Measurements from ENCODE around the gene KDM6B. TPM values are rescaled to one million over a fixed set of nuclear protein-coding genes. Genes with fewer than 3 reads are reported as not detected.

KDM6B gene
- total and polyA plus RNA-seq, 9 of the 15 experiments (the other 6 are each of a cell fraction or from before 2014, with no cell fraction given), result 0.01 to 22.9 (median 2.2) TPM

DNA sequence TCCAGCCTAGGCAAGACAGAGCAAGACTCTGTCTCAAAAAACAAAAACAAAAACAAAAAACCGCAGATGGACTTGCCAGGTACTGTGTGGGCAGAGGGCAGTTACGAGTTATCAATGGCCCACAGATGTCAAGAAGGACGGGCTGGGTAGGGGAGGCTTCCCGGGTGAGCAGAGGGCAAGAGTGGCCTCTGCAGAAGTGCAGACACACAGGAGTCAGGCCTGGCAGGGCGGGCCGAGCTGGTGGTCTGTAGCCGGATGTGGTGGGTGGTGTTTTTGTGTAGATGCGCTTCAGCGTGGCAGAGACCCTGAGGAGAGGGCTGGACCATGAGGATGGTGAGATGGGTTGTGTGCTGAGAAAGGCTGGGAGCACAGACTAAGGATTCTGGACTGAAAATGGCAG, 44.9 kb upstream of the KDM6B start (continued):
- TF ChIP-seq, protein P1, sequence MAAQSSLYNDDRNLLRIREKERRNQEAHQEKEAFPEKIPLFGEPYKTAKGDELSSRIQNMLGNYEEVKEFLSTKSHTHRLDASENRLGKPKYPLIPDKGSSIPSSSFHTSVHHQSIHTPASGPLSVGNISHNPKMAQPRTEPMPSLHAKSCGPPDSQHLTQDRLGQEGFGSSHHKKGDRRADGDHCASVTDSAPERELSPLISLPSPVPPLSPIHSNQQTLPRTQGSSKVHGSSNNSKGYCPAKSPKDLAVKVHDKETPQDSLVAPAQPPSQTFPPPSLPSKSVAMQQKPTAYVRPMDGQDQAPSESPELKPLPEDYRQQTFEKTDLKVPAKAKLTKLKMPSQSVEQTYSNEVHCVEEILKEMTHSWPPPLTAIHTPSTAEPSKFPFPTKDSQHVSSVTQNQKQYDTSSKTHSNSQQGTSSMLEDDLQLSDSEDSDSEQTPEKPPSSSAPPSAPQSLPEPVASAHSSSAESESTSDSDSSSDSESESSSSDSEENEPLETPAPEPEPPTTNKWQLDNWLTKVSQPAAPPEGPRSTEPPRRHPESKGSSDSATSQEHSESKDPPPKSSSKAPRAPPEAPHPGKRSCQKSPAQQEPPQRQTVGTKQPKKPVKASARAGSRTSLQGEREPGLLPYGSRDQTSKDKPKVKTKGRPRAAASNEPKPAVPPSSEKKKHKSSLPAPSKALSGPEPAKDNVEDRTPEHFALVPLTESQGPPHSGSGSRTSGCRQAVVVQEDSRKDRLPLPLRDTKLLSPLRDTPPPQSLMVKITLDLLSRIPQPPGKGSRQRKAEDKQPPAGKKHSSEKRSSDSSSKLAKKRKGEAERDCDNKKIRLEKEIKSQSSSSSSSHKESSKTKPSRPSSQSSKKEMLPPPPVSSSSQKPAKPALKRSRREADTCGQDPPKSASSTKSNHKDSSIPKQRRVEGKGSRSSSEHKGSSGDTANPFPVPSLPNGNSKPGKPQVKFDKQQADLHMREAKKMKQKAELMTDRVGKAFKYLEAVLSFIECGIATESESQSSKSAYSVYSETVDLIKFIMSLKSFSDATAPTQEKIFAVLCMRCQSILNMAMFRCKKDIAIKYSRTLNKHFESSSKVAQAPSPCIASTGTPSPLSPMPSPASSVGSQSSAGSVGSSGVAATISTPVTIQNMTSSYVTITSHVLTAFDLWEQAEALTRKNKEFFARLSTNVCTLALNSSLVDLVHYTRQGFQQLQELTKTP (IDR thresholded peaks at IDR 0.05; ENCODE audit: low read depth in 1 of 2, partially characterized antibody in 2 of 2), result no peak
- TF ChIP-seq HNRNPH1 (optimal IDR thresholded peaks at IDR 0.05; ENCODE audit: low read depth, low read length) (no peak), ZBTB5 (IDR thresholded peaks at IDR 0.05) (no peak)

- ATAC-seq (no peak), FAIRE-seq (no peak), DNase-seq (ENCODE audit: extremely low read depth in 1 of 4, low spot score in 3 of 4) (no peak)
- H3K79me2 ChIP-seq (ENCODE audit: control insufficient read depth, insufficient read depth, low read length), result no peaks in the 10 kb centered on the region
- no peak overlapping the region for H2AFZ ChIP-seq (ENCODE audit: low read depth, low read length)
- CTCF ChIA-PET (ENCODE audit: low intra/inter-chr PET ratio), result no interaction called here
- TF ChIP-seq KDM5B (IDR thresholded peaks at IDR 0.05; ENCODE audit: insufficient replicate concordance, low read depth, low read length), result no peak
- no peak for TF ChIP-seq ZNF77 (CRISPR knock-in tag; IDR thresholded peaks at IDR 0.05)
- no peak for TF ChIP-seq RCOR1 (IDR thresholded peaks at IDR 0.05; ENCODE audit: borderline replicate concordance in 1 of 2, low read depth in 2 of 2, low read length in 2 of 2)
- TF ChIP-seq PHB2 (IDR thresholded peaks at IDR 0.05; ENCODE audit: low read depth), result no peak
- no peak for TF ChIP-seq CEBPG (CRISPR knock-in tag; IDR thresholded peaks at IDR 0.05)
- TF ChIP-seq CEBPG (tag; conservative IDR thresholded peaks at IDR 0.05 in 1 of 2, IDR thresholded peaks at IDR 0.05 in 1 of 2), result no peak
- TF ChIP-seq PML (IDR thresholded peaks at IDR 0.05; ENCODE audit: low read length), result no peak
- no peak for TF ChIP-seq COPS2 (conservative IDR thresholded peaks at IDR 0.05)
- no peak for TF ChIP-seq U2AF2 (optimal IDR thresholded peaks at IDR 0.05; ENCODE audit: low read depth, low read length)
- no peak for TF ChIP-seq TEAD1 (CRISPR knock-in tag; IDR thresholded peaks at IDR 0.05)
- POLR2A ChIA-PET, result interaction anchor here (0.7 kb wide), 2 partner anchors 198 to 213 kb away, joined by 4 to 5 read pairs; no protein-coding TSS in a partner anchor
- H3K4me1 ChIP-seq (replicated peaks in 1 of 2; ENCODE audit: control insufficient read depth in 2 of 2, insufficient read depth in 2 of 2, low read length in 2 of 2), result no peaks in the 10 kb centered on the region; a peak in 1 of 5 replicates
- no peaks in the 10 kb centered on the region; the same call in 1 of the 2 replicates for H4K20me1 ChIP-seq (replicated peaks; ENCODE audit: control insufficient read depth, insufficient read depth, low read length)
- no peak overlapping the region for H3K9ac ChIP-seq (ENCODE audit: insufficient read depth in 1 of 2, low read depth in 2 of 2, low read length in 2 of 2)
- no peaks in the 10 kb centered on the region for H3K36me3 ChIP-seq (ENCODE audit: control insufficient read depth, insufficient read depth, low read length)
- WGBS (ENCODE audit: insufficient coverage, low coverage, missing lambda C conversion rate), result 16% methylated on average over 4 of the region's 5 CpGs
- H3K27ac ChIP-seq (ENCODE audit: extremely low read depth, low read depth, low read length), result no peak overlapping the region
- H3K27me3 ChIP-seq (ENCODE audit: control insufficient read depth in 2 of 2, insufficient read depth in 2 of 2, low read length in 2 of 2), result peaks cover 29 to 58% of the 10 kb centered on the region in 2 experiments; a peak in 4 of 5 replicates
- in situ Hi-C loops (cut with MboI), result no loop called here
- no TSS peak for BruUV-seq (replicated peaks)
- no peak overlapping the region for H3K4me3 ChIP-seq
- H3K9me3 ChIP-seq (replicated peaks; ENCODE audit: control insufficient read depth, insufficient read depth, low read depth, low read length), result no peaks in the 10 kb centered on the region
- H3K9me1 ChIP-seq (ENCODE audit: control insufficient read depth, insufficient read depth, low read length), result no peaks in the 10 kb centered on the region
- intact Hi-C loops (cut with micrococcal nuclease), result no loop called here
- H3K4me2 ChIP-seq (ENCODE audit: insufficient read depth, low read length), result no peak overlapping the region
Measured at GRCh38 chr17:7790150-7790549, 43.9 kb upstream of the KDM6B start.

Measured in K562 (cell line).